Liver (tissue), 9 donors: Measurements from ENCODE around the gene SHTN1. TPM values are rescaled to one million over a fixed set of nuclear protein-coding genes. Genes with fewer than 3 reads are reported as not detected.

Source experiments
- DNase-seq: peaks from one replicate; pipeline ENCODE4 v3.0.0-alpha.2; 2017; ENCODE audit warnings: low spot score
- H3K27ac ChIP-seq, 2 donors: one replicate each; pipeline ENCODE4 v1.7.0; 2013; ENCODE audit warnings: inconsistent platforms in 2 of 2, low read length in 2 of 2, control low read depth in 1 of 2, low read depth in 1 of 2, mild to moderate bottlenecking in 1 of 2
- H3K27me3 ChIP-seq, 4 donors: one replicate each; pipeline versions ENCODE4 v1.6.1 to v1.7.0; 2013; ENCODE audit warnings: low read length in 3 of 4, inconsistent platforms in 1 of 4, mild to moderate bottlenecking in 1 of 4, moderate library complexity in 1 of 4; ENCODE audit not compliant: control insufficient read depth in 4 of 4, insufficient read depth in 4 of 4
- H3K36me3 ChIP-seq, 4 donors: one replicate each; pipeline versions ENCODE4 v1.6.1 to v1.7.0; 2013; ENCODE audit warnings: low read length in 3 of 4, mild to moderate bottlenecking in 3 of 4, low read depth in 1 of 4, moderate library complexity in 1 of 4; ENCODE audit not compliant: control insufficient read depth in 4 of 4, insufficient read depth in 3 of 4
- H3K4me1 ChIP-seq, 4 donors: one replicate each; pipeline versions ENCODE4 v1.6.1 to v1.7.0; 2013; ENCODE audit warnings: low read length in 3 of 4, mild to moderate bottlenecking in 3 of 4, moderate library complexity in 1 of 4; ENCODE audit not compliant: control insufficient read depth in 4 of 4, insufficient read depth in 4 of 4
- H3K4me3 ChIP-seq, 3 donors: one replicate each; pipeline versions ENCODE4 v1.6.1 to v1.7.0; 2013; ENCODE audit warnings: low read length in 3 of 3, control low read depth in 1 of 3, low read depth in 1 of 3, mild to moderate bottlenecking in 1 of 3
- H3K9ac ChIP-seq, 2 donors: one replicate each; pipeline ENCODE4 v1.7.0; 2013; ENCODE audit warnings: low read length in 2 of 2, mild to moderate bottlenecking in 2 of 2, moderate library complexity in 2 of 2, control low read depth in 1 of 2, low read depth in 1 of 2
- H3K9me3 ChIP-seq, 4 donors: one replicate each; pipeline versions ENCODE4 v1.6.1 to v1.7.0; 2013; ENCODE audit warnings: low read length in 3 of 4; ENCODE audit not compliant: control insufficient read depth in 4 of 4
- ATF3 ChIP-seq: IDR thresholded peaks from 2 replicates; pipeline ENCODE4 v1.6.1; 2016; ENCODE audit warnings: antibody characterized with exemption
- CTCF ChIP-seq: fragments of 150-350 bp; IDR thresholded peaks from 2 replicates; pipeline ENCODE4 v1.5.1; 2017; ENCODE audit warnings: improper control_type of control experiment, low read depth, low read length; ENCODE audit not compliant: missing input control
- EGR1 ChIP-seq, 2 donors: IDR thresholded peaks; 2 replicates each; pipeline ENCODE4 v1.6.1; 2016 to 2018; ENCODE audit warnings: antibody characterized with exemption in 2 of 2, low read depth in 2 of 2
- FOXA1 ChIP-seq: IDR thresholded peaks from 2 replicates; pipeline ENCODE4 v1.6.1; 2016; ENCODE audit warnings: antibody characterized with exemption
- FOXA2 ChIP-seq: IDR thresholded peaks from 2 replicates; pipeline ENCODE4 v1.6.1; 2016; ENCODE audit warnings: antibody characterized with exemption
- GABPA ChIP-seq, 2 donors: IDR thresholded peaks in 1 of 2; conservative IDR thresholded peaks in 1 of 2; 2 replicates each; pipeline ENCODE4 v1.6.1; 2016; ENCODE audit warnings: antibody characterized with exemption in 2 of 2, mild to moderate bottlenecking in 1 of 2, moderate library complexity in 1 of 2
- HNF4A ChIP-seq, 2 donors: conservative IDR thresholded peaks; 2 replicates each; pipeline ENCODE4 v1.6.1; 2016; ENCODE audit warnings: antibody characterized with exemption in 2 of 2, mild to moderate bottlenecking in 2 of 2
- HNF4G ChIP-seq: IDR thresholded peaks from 2 replicates; pipeline ENCODE4 v1.6.1; 2016; ENCODE audit warnings: antibody characterized with exemption
- JUND ChIP-seq, 2 donors: IDR thresholded peaks; 2 replicates each; pipeline ENCODE4 v1.6.1; 2016; ENCODE audit warnings: antibody characterized with exemption in 2 of 2
- MAX ChIP-seq: IDR thresholded peaks from 2 replicates; pipeline ENCODE4 v1.6.1; 2016; ENCODE audit warnings: antibody characterized with exemption
- NR2F2 ChIP-seq: IDR thresholded peaks from 2 replicates; pipeline ENCODE4 v1.6.1; 2016; ENCODE audit warnings: antibody characterized with exemption
- RAD21 ChIP-seq, 2 donors: IDR thresholded peaks; 2 replicates each; pipeline ENCODE4 v1.6.1; 2016; ENCODE audit warnings: antibody characterized with exemption in 2 of 2, mild to moderate bottlenecking in 2 of 2
- REST ChIP-seq: IDR thresholded peaks from 2 replicates; pipeline ENCODE4 v1.6.1; 2016; ENCODE audit warnings: antibody characterized with exemption, mild to moderate bottlenecking
- RXRA ChIP-seq, 2 donors: IDR thresholded peaks; 2 replicates each; pipeline ENCODE4 v1.6.1; 2017 to 2018; ENCODE audit warnings: antibody characterized with exemption in 2 of 2, mild to moderate bottlenecking in 1 of 2
- SP1 ChIP-seq: IDR thresholded peaks from 2 replicates; pipeline ENCODE4 v1.6.1; 2018; ENCODE audit warnings: antibody characterized with exemption, mild to moderate bottlenecking
- TAF1 ChIP-seq: conservative IDR thresholded peaks from 2 replicates; pipeline ENCODE4 v1.6.1; 2016; ENCODE audit warnings: antibody characterized with exemption, mild to moderate bottlenecking
- YY1 ChIP-seq: IDR thresholded peaks from 2 replicates; pipeline ENCODE4 v1.6.1; 2016; ENCODE audit warnings: antibody characterized with exemption, mild to moderate bottlenecking
- ZBTB33 ChIP-seq: IDR thresholded peaks from 2 replicates; pipeline ENCODE4 v1.6.1; 2016; ENCODE audit warnings: antibody characterized with exemption
- WGBS: extraction: QIAGEN DNeasy Blood & Tissue Kit; methylation state at CpG from one replicate; pipeline ENCODE4 v1.1.7; 2013; 5-methylcytosine and 5-hydroxymethylcytosine counted together
- polyA plus RNA-seq, 2 donors: library from polyadenylated mRNA; stranded (reverse) in 1 of 2; unstranded in 1 of 2; fragments of 200-250 nt in 1 of 2; fragments of >200 nt in 1 of 2; fragmentation: Nextera tagmentation in 1 of 2; extraction: Ambion mirVana in 1 of 2; gene quantifications; one replicate each; pipeline versions ENCODE4 v1.2.1 to v1.2.3, GENCODE V29; 2013 to 2015
- total RNA-seq, 2 donors: library from RNA; depleted of rRNA; stranded (reverse); fragments of >200 nt; gene quantifications; one replicate each; pipeline ENCODE4 v1.2.3, GENCODE V29; 2014
- donor health status: healthy.
- donor health status: healthy.
- donor health status: healthy.
- donor health status: healthy.
- donor health status: healthy.

The SHTN1 gene
- total and polyA plus RNA-seq, 4 donors, result 3.2 to 11.7 (median 10.3) TPM

GRCh38 chr10:116947841-116948529, 57.0 kb downstream of the SHTN1 start:
- H3K27ac ChIP-seq, result no peak overlapping the region
- H3K9me3 ChIP-seq, result no peaks in the 10 kb centered on the region
- WGBS, result 74% methylated on average over 2 of the region's 2 CpGs

More at GRCh38 chr10:116947841-116948529, 57.0 kb downstream of the SHTN1 start:
- H3K27me3 ChIP-seq, result no peaks in the 10 kb centered on the region
- H3K9ac ChIP-seq, result no peak overlapping the region
- H3K36me3 ChIP-seq, result peaks cover 2 to 27% (median 14%) of the 10 kb centered on the region in 4 donors
- H3K4me1 ChIP-seq, result no peaks in the 10 kb centered on the region
- DNase-seq, result no peak
- no peak overlapping the region for H3K4me3 ChIP-seq
- no peak for TF ChIP-seq HNF4G
- TF ChIP-seq TAF1, result no peak
- no peak for TF ChIP-seq SP1
- TF ChIP-seq MAX, result no peak
- TF ChIP-seq NR2F2, result no peak
- no peak for TF ChIP-seq ATF3
- TF ChIP-seq HNF4A (conservative IDR thresholded peaks at IDR 0.05), result no peak
- no peak for TF ChIP-seq ZBTB33
- TF ChIP-seq REST, result no peak
- no peak for TF ChIP-seq FOXA1
- TF ChIP-seq GABPA (IDR thresholded peaks at IDR 0.05 in 1 of 2, conservative IDR thresholded peaks at IDR 0.05 in 1 of 2), result no peak
- TF ChIP-seq CTCF, result no peak
- TF ChIP-seq JUND (IDR thresholded peaks at IDR 0.05), result no peak
- TF ChIP-seq EGR1 (IDR thresholded peaks at IDR 0.05; ENCODE audit: low read depth in 2 of 2), result no peak
- no peak for TF ChIP-seq FOXA2
- TF ChIP-seq RXRA (IDR thresholded peaks at IDR 0.05), result no peak
- TF ChIP-seq YY1, result no peak
- TF ChIP-seq RAD21 (IDR thresholded peaks at IDR 0.05), result no peak
